Right cardiac atrium (tissue), 5 donors: ENCODE data around the gene ELK1. TPM values are rescaled to one million over a fixed set of nuclear protein-coding genes. Genes with fewer than 3 reads are reported as not detected.
"Not testable (repeated sequence)": the region's sequence is repeated elsewhere in the genome, so short reads cannot be mapped to it uniquely, and the experiment has no call there.

ENCODE experiments used
- ATAC-seq, 2 donors: fragments of 200-7000 bp; cut with Tn5 transposase; one replicate each; pipeline versions ENCODE4 v1.8.0 to v1.9.1; 2020; ENCODE audit warnings: moderate library complexity in 2 of 2, mild to moderate bottlenecking in 1 of 2
- DNase-seq, 3 donors: peaks; one replicate each; pipeline ENCODE4 v3.0.0-alpha.2; 2020
- H3K27ac ChIP-seq: one replicate; pipeline ENCODE4 v1.5.1; 2013; ENCODE audit warnings: mild to moderate bottlenecking, low read length, control low read depth, moderate library complexity
- H3K27me3 ChIP-seq: one replicate; pipeline ENCODE4 v1.6.1; 2013; ENCODE audit not compliant: control insufficient read depth, insufficient read depth
- H3K4me1 ChIP-seq: one replicate; pipeline ENCODE4 v1.6.1; 2013; ENCODE audit warnings: low read length; ENCODE audit not compliant: control insufficient read depth, insufficient read depth
- H3K4me3 ChIP-seq: one replicate; pipeline ENCODE4 v1.5.1; 2013; ENCODE audit warnings: low read length, control low read depth
- H3K9me3 ChIP-seq: one replicate; pipeline ENCODE4 v1.6.1; 2013; ENCODE audit warnings: low read length; ENCODE audit not compliant: control insufficient read depth
- WGBS: extraction: QIAGEN DNeasy Blood & Tissue Kit; methylation state at CpG from one replicate; pipeline ENCODE4 v1.1.7; 2013; 5-methylcytosine and 5-hydroxymethylcytosine counted together
- intact Hi-C, 4 donors: fragments of 100-400 bp; cut with DNase I; formaldehyde crosslinking; loops; one replicate each; pipeline versions ENCODE4 v1.11.0 to v1.14.0; 2022 to 2023
- long read RNA-seq, 4 donors: library from polyadenylated mRNA; unstranded; transcript quantifications; one replicate each; pipeline ENCODE4 v2.0.0, GENCODE V29; 2020 to 2021
- polyA plus RNA-seq: library from polyadenylated mRNA; stranded (reverse); fragments of 200-250 nt; gene quantifications from one replicate; pipeline ENCODE4 v1.2.3, GENCODE V29; 2013
- total RNA-seq, 4 donors: library from RNA; stranded (reverse); fragmentation: NEBNext Ultra II Directional; extraction: Animal tissue kit (Norgen Biotek cat#: 25700); gene quantifications; one replicate each; pipeline ENCODE4 v1.2.1, GENCODE V29; 2021
- donor health status: healthy with polysubstance abuse.
- donor health status: DM: no; HTN: yes; CAD: no.
- donor health status: DM: no; HTN: no; CAD: no.
- donor health status: DM: no; HTN: yes; CAD: no; lungs with severe emphysema.
- donor health status: DM: yes; HTN: yes; CAD: no.

ELK1 gene, protein sequence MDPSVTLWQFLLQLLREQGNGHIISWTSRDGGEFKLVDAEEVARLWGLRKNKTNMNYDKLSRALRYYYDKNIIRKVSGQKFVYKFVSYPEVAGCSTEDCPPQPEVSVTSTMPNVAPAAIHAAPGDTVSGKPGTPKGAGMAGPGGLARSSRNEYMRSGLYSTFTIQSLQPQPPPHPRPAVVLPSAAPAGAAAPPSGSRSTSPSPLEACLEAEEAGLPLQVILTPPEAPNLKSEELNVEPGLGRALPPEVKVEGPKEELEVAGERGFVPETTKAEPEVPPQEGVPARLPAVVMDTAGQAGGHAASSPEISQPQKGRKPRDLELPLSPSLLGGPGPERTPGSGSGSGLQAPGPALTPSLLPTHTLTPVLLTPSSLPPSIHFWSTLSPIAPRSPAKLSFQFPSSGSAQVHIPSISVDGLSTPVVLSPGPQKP
- total RNA-seq (10 to 100 TPM; 24.1 to 32.3 (median 25.6) TPM), polyA plus RNA-seq (16.7 TPM)
- long read RNA-seq, donor 1, transcript ELK1-201 (6 exons, 2,695 nt): minor isoform, 6 of 31 reads
- long read RNA-seq, donor 1, transcript ELK1-203 (7 exons, 2,258 nt): major isoform, 7 of 31 reads
- long read RNA-seq, donor 1, partial matches to known transcripts: 12 of 31 reads
- long read RNA-seq, donor 1, other reads (novel, unspliced or antisense): 5 of 31 reads
- long read RNA-seq, donor 2, transcript ELK1-201 (6 exons, 2,695 nt): major isoform, 6 of 10 reads
- long read RNA-seq, donor 2, partial matches to known transcripts: 2 of 10 reads
- long read RNA-seq, donor 2, other reads (novel, unspliced or antisense): 0 of 10 reads
- long read RNA-seq, donor 3, transcript ELK1-203 (7 exons, 2,258 nt): minor isoform, 13 of 76 reads
- long read RNA-seq, donor 3, transcript ELK1-201 (6 exons, 2,695 nt): major isoform, 27 of 76 reads
- long read RNA-seq, donor 3, partial matches to known transcripts: 34 of 76 reads
- long read RNA-seq, donor 3, other reads (novel, unspliced or antisense): 2 of 76 reads
- long read RNA-seq, donor 4, partial matches to known transcripts: 4 of 14 reads
- long read RNA-seq, donor 4, other reads (novel, unspliced or antisense): 1 of 14 reads

DNA sequence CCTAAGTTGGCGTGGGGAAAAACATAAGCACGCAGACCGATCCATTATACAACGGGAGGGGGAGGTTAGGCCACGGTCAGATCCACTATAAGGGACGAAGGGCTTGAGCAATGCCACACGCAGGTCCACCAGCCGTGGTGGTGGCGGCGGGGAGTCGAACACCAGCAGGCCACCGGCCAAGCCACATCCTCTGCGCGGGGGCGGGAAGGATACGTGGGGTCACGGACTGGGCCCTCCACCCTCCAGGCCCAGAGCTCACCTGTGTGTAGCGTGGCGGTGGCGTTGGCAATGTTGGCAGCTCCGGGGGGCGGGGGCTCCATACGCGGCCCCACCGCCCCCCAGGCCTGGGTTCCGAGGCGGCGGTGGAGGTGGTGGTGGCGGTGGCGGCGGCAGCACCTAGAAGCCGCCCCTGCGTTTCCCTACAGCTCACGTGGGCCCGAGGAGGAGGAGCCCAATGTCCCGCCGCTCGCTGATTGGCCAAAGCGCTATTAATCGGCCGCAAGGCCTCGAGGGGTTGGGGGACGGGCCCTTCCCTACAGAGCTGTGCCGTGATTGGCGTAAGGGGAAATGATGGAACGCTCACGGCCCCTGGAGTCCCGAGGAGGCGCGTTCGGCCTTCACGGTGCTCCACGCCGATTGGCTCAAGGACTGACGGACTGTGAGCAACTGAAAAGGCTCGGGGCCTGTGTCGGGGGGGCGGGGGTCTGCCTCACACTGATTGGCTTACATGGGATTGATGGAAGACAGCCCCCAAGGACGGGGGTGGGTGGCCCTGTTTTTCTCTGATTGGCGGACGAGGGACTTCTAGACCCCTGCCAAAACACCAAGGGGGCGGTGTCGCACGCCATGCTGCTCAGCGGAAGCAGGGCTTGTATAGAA is at the start of gene ELK1:
ELK1 (minus strand) TSS at position 400 of the 879 bp plus-strand sequence. CDS start 9,122 bp downstream, outside the sequence.
- peak; percentile 95 to 97 (median 97) for DNase-seq
- Histone ChIP-seq H3K4me1 (peaks cover 10% of the 10 kb centered on the region), H3K9me3 (no peaks in the 10 kb centered on the region), H3K27me3 (no peaks in the 10 kb centered on the region), H3K27ac (peak within 1 kb of the TSS; percentile 83), H3K4me3 (peak within 1 kb of the TSS; percentile 70)
- WGBS: under 1% methylated on average over 65 of the region's 65 CpGs
- intact Hi-C loops: loop anchor here in 1 of 4 donors (10.0 kb wide), 1 partner anchor 374 kb away; no protein-coding TSS in a partner anchor
- ATAC-seq: peak; percentile 98

DNA sequence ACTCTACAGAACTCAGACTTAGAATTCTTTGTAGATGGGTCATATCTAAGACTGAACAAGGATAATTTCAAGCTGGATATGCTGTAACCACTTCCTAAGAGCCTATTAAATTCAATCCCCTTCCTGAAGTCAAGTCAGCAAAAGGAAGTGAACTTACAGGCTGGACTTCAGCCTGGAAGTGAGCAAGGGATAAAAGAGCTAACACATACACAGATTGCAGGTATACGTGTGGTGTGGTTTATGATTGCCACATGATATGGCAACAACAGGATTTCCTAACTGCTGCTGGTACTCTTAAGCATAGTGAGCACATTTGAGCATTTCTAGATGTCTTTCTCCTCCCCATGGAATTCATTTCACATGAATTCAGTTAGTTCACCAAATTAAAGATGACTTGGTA is 46.8 kb upstream of the ELK1 start:
- Histone ChIP-seq H3K4me1 (no peaks in the 10 kb centered on the region), H3K27ac (no peak overlapping the region), H3K9me3 (no peaks in the 10 kb centered on the region), H3K27me3 (no peaks in the 10 kb centered on the region), H3K4me3 (no peak overlapping the region)
- intact Hi-C loops: no loop called here
- DNase-seq (no peak), ATAC-seq (no peak)
- 58% methylated on average over 1 of the region's 1 CpG for WGBS

DNA sequence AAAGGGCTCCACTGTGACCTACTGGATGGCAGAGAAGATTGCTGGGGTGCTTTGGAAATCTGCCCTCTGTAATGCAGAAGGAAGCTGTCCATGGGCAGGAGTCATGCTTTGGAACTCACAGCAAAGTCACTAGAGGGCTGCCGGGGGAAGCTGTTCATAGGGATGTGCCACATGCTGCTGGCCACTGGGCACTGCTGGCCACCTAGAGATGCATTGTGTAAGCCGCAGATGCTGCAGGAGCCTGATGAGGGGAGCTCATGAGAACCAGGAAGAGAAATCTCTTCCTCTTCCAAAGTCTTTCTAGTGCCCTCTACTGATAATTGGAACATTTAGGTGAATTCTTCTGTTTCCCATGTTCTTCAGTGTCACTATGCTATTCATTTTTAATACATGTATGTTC is 39.8 kb upstream of the ELK1 start:
- intact Hi-C loops: no loop called here
- Histone ChIP-seq H3K9me3 (no peaks in the 10 kb centered on the region), H3K27ac (no peak overlapping the region), H3K4me3 (no peak overlapping the region), H3K4me1 (no peaks in the 10 kb centered on the region), H3K27me3 (no peaks in the 10 kb centered on the region)
- DNase-seq: no peak
- 62% methylated on average over 2 of the region's 2 CpGs for WGBS
- ATAC-seq: no peak

DNA sequence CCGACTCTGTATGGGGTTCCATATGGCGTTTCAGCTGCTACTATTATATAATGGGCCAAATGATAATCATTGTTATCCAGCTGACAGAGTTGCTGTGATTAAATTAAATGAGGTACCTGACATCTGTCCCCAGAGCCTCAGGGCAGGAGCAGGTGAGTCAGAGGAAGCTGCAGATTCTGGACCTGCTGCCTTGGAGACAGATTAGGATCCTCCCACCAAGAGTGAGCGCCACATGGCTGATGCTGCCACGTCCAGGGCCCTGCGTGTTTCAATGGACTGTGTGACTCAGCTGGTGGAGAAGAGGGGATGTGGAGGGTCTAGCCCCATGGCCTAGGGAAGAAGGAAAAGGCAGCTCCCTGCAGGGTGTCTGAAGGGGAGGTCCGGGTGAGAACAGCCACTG is 36.9 kb upstream of the ELK1 start:
- no peaks in the 10 kb centered on the region for H3K27me3 ChIP-seq
- ATAC-seq: no peak
- H3K4me1 ChIP-seq: no peaks in the 10 kb centered on the region
- no peak for DNase-seq
- H3K4me3 ChIP-seq: no peak overlapping the region
- H3K9me3 ChIP-seq: no peaks in the 10 kb centered on the region
- intact Hi-C loops: no loop called here
- no peak overlapping the region for H3K27ac ChIP-seq
- 55% methylated on average over 6 of the region's 6 CpGs for WGBS

DNA sequence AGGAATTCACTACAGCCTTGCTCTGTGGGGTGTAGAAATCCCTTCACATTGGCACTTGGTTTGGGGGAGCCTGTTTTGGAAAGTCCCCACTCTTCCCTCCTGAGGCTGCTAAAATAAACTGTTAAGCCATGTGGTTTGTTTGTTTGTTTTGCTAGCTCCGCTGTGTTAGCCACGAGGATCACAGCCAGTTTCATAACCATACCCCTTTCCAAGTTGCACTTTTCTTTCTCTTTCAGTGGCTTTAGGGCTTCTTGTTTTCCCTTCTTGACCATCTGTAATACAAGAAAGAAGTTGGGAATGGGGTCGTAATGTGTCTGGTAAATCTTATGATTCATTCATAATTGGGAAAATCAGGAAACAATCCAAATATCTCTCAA is 33.5 kb upstream of the ELK1 start:
- no peak for DNase-seq
- 47% methylated on average over 3 of the region's 3 CpGs for WGBS
- Histone ChIP-seq H3K4me3 (no peak overlapping the region), H3K27me3 (no peaks in the 10 kb centered on the region), H3K4me1 (no peaks in the 10 kb centered on the region), H3K9me3 (no peaks in the 10 kb centered on the region), H3K27ac (no peak overlapping the region)
- intact Hi-C loops: no loop called here
- no peak for ATAC-seq

DNA sequence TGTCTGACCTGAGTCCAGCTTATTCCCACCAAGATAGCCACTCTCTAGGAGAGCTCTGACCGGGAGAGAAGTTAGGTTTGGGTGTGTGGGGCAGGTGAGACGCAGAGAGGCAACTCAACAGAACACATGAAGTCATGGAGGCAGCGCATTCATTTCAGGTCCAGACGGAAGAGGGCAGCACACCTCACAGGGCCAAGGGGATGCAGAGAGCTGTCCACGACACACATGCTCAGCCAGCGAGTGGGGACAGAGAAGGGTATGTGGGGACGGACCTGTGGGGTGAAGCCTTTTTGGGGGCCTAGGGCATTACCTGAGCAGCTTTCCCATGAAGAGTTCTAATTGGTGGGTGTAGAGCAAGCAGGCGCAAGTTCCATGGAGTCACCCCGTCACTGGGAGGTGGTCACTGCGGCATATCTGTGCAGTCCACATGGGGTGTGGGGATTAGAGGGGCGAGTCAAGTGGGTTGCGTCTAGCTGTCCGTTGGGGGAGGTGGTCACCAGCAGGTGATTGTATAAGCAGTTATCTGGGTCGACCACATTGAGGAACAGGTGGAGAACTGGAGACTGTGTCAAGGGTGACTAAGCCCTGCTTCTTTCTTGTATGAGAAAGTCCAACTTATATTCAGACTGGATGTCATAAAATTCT is 32.9 kb upstream of the ELK1 start:
- no peak overlapping the region for H3K4me3 ChIP-seq
- H3K4me1 ChIP-seq: no peaks in the 10 kb centered on the region
- H3K27me3 ChIP-seq: no peaks in the 10 kb centered on the region
- no peak overlapping the region for H3K27ac ChIP-seq
- H3K9me3 ChIP-seq: no peaks in the 10 kb centered on the region
- intact Hi-C loops: no loop called here
- no peak for ATAC-seq
- DNase-seq: peak in 1 of 3 donors; percentile 12
- 84% methylated on average over 14 of the region's 14 CpGs for WGBS

DNA sequence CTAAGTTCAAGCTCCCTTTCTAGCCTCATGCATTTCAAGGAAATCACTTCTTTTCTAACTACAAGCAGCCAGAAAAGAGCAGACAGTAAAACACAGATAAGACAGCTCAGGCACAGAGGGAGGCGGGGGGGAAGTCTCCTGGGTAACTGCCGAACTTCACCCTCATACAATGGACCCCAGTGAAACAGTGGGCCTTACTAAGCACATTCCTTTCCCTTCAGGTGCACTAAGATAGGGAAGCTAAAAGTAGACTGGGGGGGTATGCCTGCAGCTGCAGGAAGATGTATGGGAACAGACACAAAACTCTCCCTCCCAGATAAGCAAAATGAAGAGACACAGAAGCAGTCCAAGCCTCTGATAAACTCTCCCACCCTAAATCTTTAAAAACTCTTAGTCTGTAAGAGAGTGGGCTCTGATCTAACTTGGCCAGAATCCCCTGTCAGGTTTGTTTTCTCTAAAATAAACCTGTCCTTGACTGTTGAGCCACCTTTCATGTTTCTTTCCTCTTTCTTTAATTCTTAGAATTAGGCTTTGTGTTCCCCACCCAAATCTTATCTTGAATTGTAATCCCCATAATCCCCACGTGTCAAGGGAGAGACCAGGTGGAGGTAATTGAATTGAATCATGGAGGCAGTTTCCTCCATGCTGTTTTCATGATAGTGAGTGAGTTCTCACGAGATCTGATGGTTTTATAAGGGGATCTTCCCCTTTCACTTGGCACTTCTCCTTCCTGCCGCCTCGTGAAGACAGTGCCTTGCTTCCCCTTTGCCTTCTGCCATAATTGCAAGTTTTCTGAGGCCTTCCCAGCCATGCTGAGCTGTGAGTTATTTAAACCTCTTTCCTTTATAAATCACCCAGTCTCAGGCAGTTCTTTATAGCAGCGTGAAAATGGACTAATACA is 25.8 kb upstream of the ELK1 start:
- ATAC-seq, H3K4me3 ChIP-seq, H3K9me3 ChIP-seq, intact Hi-C loops, H3K27me3 ChIP-seq, H3K27ac ChIP-seq, H3K4me1 ChIP-seq: not testable (repeated sequence)
- peak in 1 of 3 donors; percentile 28 for DNase-seq
- WGBS: 68% methylated on average over 7 of the region's 7 CpGs

DNA sequence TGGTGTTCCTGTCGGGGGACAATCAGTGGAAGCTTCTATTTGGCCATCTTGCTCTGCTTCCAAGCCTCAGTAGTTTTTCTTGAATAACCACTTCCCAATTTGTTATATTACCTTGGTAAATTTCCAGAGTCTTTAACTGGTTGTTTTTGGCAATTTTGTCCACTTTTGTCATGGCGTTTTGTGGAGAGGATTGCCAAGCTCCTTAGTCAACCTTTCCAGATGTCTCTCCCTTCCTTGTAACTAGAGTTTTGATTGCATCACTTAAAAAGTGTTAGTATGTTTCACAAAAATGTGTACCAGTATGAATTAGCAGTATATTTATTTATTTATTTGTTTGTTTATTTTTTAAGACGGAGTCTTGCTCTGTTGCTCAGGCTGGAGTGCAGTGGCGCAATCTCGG is 24.4 kb upstream of the ELK1 start:
- no peak for DNase-seq
- intact Hi-C loops: no loop called here
- H3K4me1 ChIP-seq: no peaks in the 10 kb centered on the region
- ATAC-seq: no peak
- H3K9me3 ChIP-seq: no peaks in the 10 kb centered on the region
- 82% methylated on average over 5 of the region's 5 CpGs for WGBS
- H3K4me3 ChIP-seq: no peak overlapping the region
- no peak overlapping the region for H3K27ac ChIP-seq
- no peaks in the 10 kb centered on the region for H3K27me3 ChIP-seq

DNA sequence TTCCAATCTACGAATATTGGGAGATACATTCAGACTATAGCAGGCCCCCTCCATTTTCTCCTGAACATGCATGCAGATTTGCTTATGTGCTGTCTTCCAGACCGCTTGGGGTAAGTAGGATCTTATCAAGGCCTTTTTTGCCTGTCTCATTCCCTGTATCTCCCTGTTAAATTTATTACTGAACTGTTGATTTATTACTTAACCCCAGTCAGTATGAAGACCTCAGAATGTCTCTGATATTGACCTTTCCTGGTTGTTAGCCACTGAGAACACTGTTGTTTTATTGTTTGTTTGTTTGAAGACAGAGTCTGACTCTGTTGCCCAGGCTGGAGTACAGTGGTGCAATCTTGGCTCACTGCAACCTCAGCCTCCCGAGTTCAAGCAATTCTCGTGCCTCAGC is 15.4 kb upstream of the ELK1 start:
- WGBS: 90% methylated on average over 4 of the region's 4 CpGs
- intact Hi-C loops: not testable (repeated sequence)

More for the DNA sequence above, 15.4 kb upstream of the ELK1 start:
- ATAC-seq, H3K4me3 ChIP-seq, H3K9me3 ChIP-seq, DNase-seq, H3K27me3 ChIP-seq, H3K4me1 ChIP-seq, H3K27ac ChIP-seq: not testable (repeated sequence)
